Measurements from ENCODE around the gene RFX2. TPM values are rescaled to one million over a fixed set of nuclear protein-coding genes. Genes with fewer than 3 reads are reported as not detected.
A peak's percentile ranks its signal among the peaks of the same experiment; 100 is the strongest.

RFX2 gene
- total and polyA plus RNA-seq, 9 of the 15 experiments (the other 6 are each of a cell fraction or from before 2014, with no cell fraction given) = 3.6 to 18.7 (median 8.7) TPM

DNA sequence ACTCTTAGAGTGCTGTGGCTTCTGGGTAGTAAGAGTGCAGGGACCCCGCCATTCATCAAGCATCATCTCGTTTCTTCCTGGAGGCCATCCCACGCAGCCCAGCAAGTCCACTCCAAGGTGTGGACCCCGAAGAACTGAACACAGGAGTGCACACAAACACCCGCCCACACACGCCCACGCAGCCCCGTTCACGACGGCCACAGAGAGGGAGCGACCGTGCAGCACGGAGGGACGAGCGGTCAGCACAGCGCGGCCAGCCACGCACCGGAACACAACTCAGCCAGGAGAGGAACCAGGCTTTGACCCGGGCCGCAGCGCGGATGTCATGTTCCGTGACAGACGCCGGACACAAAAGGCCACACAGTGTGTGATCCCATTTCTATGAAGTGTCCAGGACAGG is 114.2 kb downstream of the RFX2 start (continued):
- TF ChIP-seq, protein P1, sequence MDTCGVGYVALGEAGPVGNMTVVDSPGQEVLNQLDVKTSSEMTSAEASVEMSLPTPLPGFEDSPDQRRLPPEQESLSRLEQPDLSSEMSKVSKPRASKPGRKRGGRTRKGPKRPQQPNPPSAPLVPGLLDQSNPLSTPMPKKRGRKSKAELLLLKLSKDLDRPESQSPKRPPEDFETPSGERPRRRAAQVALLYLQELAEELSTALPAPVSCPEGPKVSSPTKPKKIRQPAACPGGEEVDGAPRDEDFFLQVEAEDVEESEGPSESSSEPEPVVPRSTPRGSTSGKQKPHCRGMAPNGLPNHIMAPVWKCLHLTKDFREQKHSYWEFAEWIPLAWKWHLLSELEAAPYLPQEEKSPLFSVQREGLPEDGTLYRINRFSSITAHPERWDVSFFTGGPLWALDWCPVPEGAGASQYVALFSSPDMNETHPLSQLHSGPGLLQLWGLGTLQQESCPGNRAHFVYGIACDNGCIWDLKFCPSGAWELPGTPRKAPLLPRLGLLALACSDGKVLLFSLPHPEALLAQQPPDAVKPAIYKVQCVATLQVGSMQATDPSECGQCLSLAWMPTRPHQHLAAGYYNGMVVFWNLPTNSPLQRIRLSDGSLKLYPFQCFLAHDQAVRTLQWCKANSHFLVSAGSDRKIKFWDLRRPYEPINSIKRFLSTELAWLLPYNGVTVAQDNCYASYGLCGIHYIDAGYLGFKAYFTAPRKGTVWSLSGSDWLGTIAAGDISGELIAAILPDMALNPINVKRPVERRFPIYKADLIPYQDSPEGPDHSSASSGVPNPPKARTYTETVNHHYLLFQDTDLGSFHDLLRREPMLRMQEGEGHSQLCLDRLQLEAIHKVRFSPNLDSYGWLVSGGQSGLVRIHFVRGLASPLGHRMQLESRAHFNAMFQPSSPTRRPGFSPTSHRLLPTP (IDR thresholded peaks at IDR 0.05; ENCODE audit: borderline replicate concordance, extremely low read depth, insufficient read length) = no peak
- TF ChIP-seq PRPF4 (IDR thresholded peaks at IDR 0.05; ENCODE audit: insufficient read depth, low read depth, low read length, poor library complexity, severe bottlenecking) (no peak), EHMT2 (IDR thresholded peaks at IDR 0.05) (no peak), ZNF41 (CRISPR knock-in tag; conservative IDR thresholded peaks at IDR 0.05) (no peak), RBM22 (IDR thresholded peaks at IDR 0.05; ENCODE audit: low read depth, low read length, poor library complexity, severe bottlenecking) (no peak), IFI16 (CRISPR knock-in tag; IDR thresholded peaks at IDR 0.05) (no peak), ZNF316 (IDR thresholded peaks at IDR 0.05) (no peak), SRSF3 (IDR thresholded peaks at IDR 0.05; ENCODE audit: insufficient read depth, low read length) (no peak), EGR1 (conservative IDR thresholded peaks at IDR 0.05) (peak; percentile 94), MEF2A (IDR thresholded peaks at IDR 0.05; ENCODE audit: control insufficient read depth, low read depth, low read length) (no peak), XRCC5 (IDR thresholded peaks at IDR 0.05; ENCODE audit: low read depth, low read length) (no peak), HDGF (IDR thresholded peaks at IDR 0.05) (no peak), CCAR2 (IDR thresholded peaks at IDR 0.05; ENCODE audit: low read depth, low read length) (no peak), NR1H2 (CRISPR knock-in tag; IDR thresholded peaks at IDR 0.05) (no peak), TEAD4 (IDR thresholded peaks at IDR 0.05; ENCODE audit: low read length) (peak; percentile 58; the same call in 1 of the 2 replicates), TEAD4 (CRISPR knock-in tag; IDR thresholded peaks at IDR 0.05; ENCODE audit: borderline replicate concordance) (no peak), DIDO1 (tag; IDR thresholded peaks at IDR 0.05; ENCODE audit: low read depth) (no peak), NUFIP1 (IDR thresholded peaks at IDR 0.05; ENCODE audit: partially characterized antibody) (no peak), CCNT2 (IDR thresholded peaks at IDR 0.05; ENCODE audit: borderline replicate concordance, extremely low read depth, insufficient read length, low read depth, low read length) (no peak)
